K562 (cell line): ENCODE results near the gene ACSS2. TPM values are rescaled to one million over a fixed set of nuclear protein-coding genes. Genes with fewer than 3 reads are reported as not detected.

ENCODE experiments used
- ATAC-seq: fragments of 200-7000 bp; cut with Tn5 transposase; 3 replicates; pipeline ENCODE4 v1.9.1; 2020; ENCODE audit warnings: moderate library complexity
- BruUV-seq: library from RNA; stranded (reverse); fragments of 400-500 nt; replicated peaks from 2 replicates; lab custom pipeline; 2021; lab: Mats Ljungman, UMichigan
- CTCF ChIA-PET: fragments of 300-600 bp; formaldehyde crosslinking; extraction: SDS; loops from one replicate; lab custom pipeline; 2021; ENCODE audit warnings: low intra/inter-chr PET ratio; lab: Yijun Ruan, JAX
- POLR2A ChIA-PET: fragments of 300-600, 350-650 bp; sonication (Branson Sonifier 250); formaldehyde crosslinking; extraction: SDS; loops from one replicate; lab custom pipeline; 2021; ENCODE audit warnings: antibody characterized with exemption, inconsistent platforms; lab: Yijun Ruan, JAX
- DNase-seq, 4 experiments: peaks; one replicate each; pipeline versions ENCODE4 v3.0.0 to v3.0.0-alpha.2; 2011 to 2018; ENCODE audit warnings: low spot score in 3 of 4, mixed read lengths in 3 of 4; ENCODE audit errors: extremely low read depth in 1 of 4
- FAIRE-seq: peaks from 2 replicates; lab custom pipeline; 2011; peaks lifted over from hg19 to GRCh38; lab: Jason Lieb, UNC
- H2AFZ ChIP-seq: 2 replicates; pipeline ENCODE4 v1.6.0; 2011; ENCODE audit warnings: low read depth, low read length, control low read depth, inconsistent platforms
- H3K27ac ChIP-seq: fragments of 200-600 bp; 3 replicates; pipeline ENCODE4 v1.8.0; 2011; ENCODE audit warnings: low read depth, mild to moderate bottlenecking, control low read depth, inconsistent platforms, low read length, moderate library complexity, mixed read lengths; ENCODE audit errors: extremely low read depth
- H3K27me3 ChIP-seq, 2 experiments: fragments of 300-600 bp in 1 of 2; 2 replicates in 1 of 2; 3 replicates in 1 of 2; pipeline versions ENCODE4 v1.6.0 to v1.8.0; 2011; ENCODE audit warnings: inconsistent platforms in 2 of 2, low read length in 2 of 2, mild to moderate bottlenecking in 1 of 2, mixed read lengths in 1 of 2, moderate library complexity in 1 of 2; ENCODE audit not compliant: control insufficient read depth in 2 of 2, insufficient read depth in 2 of 2
- H3K36me3 ChIP-seq: fragments of 300-600 bp; 3 replicates; pipeline ENCODE4 v1.8.0; 2011; ENCODE audit warnings: mild to moderate bottlenecking, low read length, inconsistent platforms; ENCODE audit not compliant: control insufficient read depth, insufficient read depth
- H3K4me1 ChIP-seq, 2 experiments: fragments of 200-600 bp in 1 of 2; replicated peaks in 1 of 2; 2 replicates in 1 of 2; 3 replicates in 1 of 2; pipeline versions ENCODE4 v1.5.1 to v1.8.0; 2011; ENCODE audit warnings: inconsistent platforms in 2 of 2, low read length in 2 of 2, mild to moderate bottlenecking in 1 of 2, mixed read lengths in 1 of 2, moderate library complexity in 1 of 2; ENCODE audit not compliant: control insufficient read depth in 2 of 2, insufficient read depth in 2 of 2
- H3K4me2 ChIP-seq: 2 replicates; pipeline ENCODE4 v1.6.1; 2011; ENCODE audit warnings: low read length, control low read depth, inconsistent platforms, mixed read lengths; ENCODE audit not compliant: insufficient read depth
- H3K4me3 ChIP-seq: fragments of 200-600 bp; sonication (generic), shearing (Covaris generic); 2 replicates; pipeline ENCODE4 v1.5.1; 2016; ENCODE audit warnings: control low read depth, inconsistent platforms
- H3K79me2 ChIP-seq: fragments of 200-600 bp; 3 replicates; pipeline ENCODE4 v1.8.0; 2011; ENCODE audit warnings: low read length, inconsistent platforms; ENCODE audit not compliant: control insufficient read depth, insufficient read depth
- H3K9ac ChIP-seq, 2 experiments: 2 replicates each; pipeline versions ENCODE4 v1.6.0 to v1.6.1; 2011; ENCODE audit warnings: low read depth in 2 of 2, low read length in 2 of 2, control low read depth in 1 of 2, inconsistent platforms in 1 of 2, mild to moderate bottlenecking in 1 of 2, mixed read lengths in 1 of 2; ENCODE audit not compliant: insufficient read depth in 1 of 2
- H3K9me1 ChIP-seq: one replicate; pipeline ENCODE4 v1.6.0; 2011; ENCODE audit warnings: inconsistent platforms, mild to moderate bottlenecking, low read length, moderate library complexity; ENCODE audit not compliant: control insufficient read depth, insufficient read depth
- H3K9me3 ChIP-seq: replicated peaks from 2 replicates; pipeline ENCODE4 v1.5.1; 2011; ENCODE audit warnings: low read depth, low read length, inconsistent platforms; ENCODE audit not compliant: control insufficient read depth, insufficient read depth
- H4K20me1 ChIP-seq: replicated peaks from 2 replicates; pipeline ENCODE4 v1.6.1; 2011; ENCODE audit warnings: low read length, inconsistent platforms, mixed read lengths; ENCODE audit not compliant: control insufficient read depth, insufficient read depth
- ILK ChIP-seq: fragments of 450-650 bp; IDR thresholded peaks from 2 replicates; pipeline ENCODE4 v1.6.1; 2016; ENCODE audit warnings: missing genetic modification characterization, low read depth, mild to moderate bottlenecking, missing compliant biosample characterization, moderate library complexity, borderline replicate concordance
- MTA3 ChIP-seq: fragments of 450-650 bp; formaldehyde crosslinking; IDR thresholded peaks from 2 replicates; pipeline ENCODE4 v1.6.1; 2017; ENCODE audit warnings: mild to moderate bottlenecking, borderline replicate concordance
- SETDB1 ChIP-seq: IDR thresholded peaks from one replicate; pipeline ENCODE4 v1.6.1; 2012; ENCODE audit warnings: low read length, control low read depth, inconsistent platforms
- SMARCC2 ChIP-seq: fragments of 450-650 bp; IDR thresholded peaks from 2 replicates; pipeline ENCODE4 v1.6.1; 2017; ENCODE audit warnings: antibody characterized with exemption, moderate library complexity, mild to moderate bottlenecking, low read depth
- SREBF1 ChIP-seq: fragments of 150-350 bp; IDR thresholded peaks from 2 replicates; pipeline ENCODE4 v1.6.1; 2014; ENCODE audit warnings: antibody characterized with exemption, low read depth, low read length, borderline replicate concordance
- ZBTB2 ChIP-seq: fragments of 450-650 bp; IDR thresholded peaks from 2 replicates; pipeline ENCODE4 v1.6.1; 2016; ENCODE audit warnings: antibody characterized with exemption
- ZNF23 ChIP-seq: fragments of 250-450 bp; sonication (Bioruptor Pico); IDR thresholded peaks from 2 replicates; pipeline ENCODE4 v1.4.0; 2020; ENCODE audit warnings: mild to moderate bottlenecking
- WGBS: fragments of 100-300 bp; shearing (Covaris generic); methylation state at CpG from one replicate; pipeline ENCODE4 v1.1.6; 2016; ENCODE audit warnings: low coverage, mixed read lengths; ENCODE audit not compliant: insufficient coverage; ENCODE audit errors: missing lambda C conversion rate; 5-methylcytosine and 5-hydroxymethylcytosine counted together
- in situ Hi-C: fragments of 300-500 bp; cut with MboI; formaldehyde crosslinking; loops from 4 replicates; pipeline ENCODE4 v1.15.0; 2018; ENCODE audit warnings: inconsistent platforms, mixed read lengths
- intact Hi-C: fragments of 100-400 bp; cut with micrococcal nuclease; formaldehyde crosslinking; loops from 2 replicates; pipeline ENCODE4 v1.14.2; 2022
- polyA plus RNA-seq, 8 experiments: library from polyadenylated mRNA; depleted of rRNA in 4 of 8; stranded (reverse) in 5 of 8; unstranded in 3 of 8; fragments of >200 nt; fragmentation: Nextera tagmentation in 2 of 8; fragmentation: Illumina TruSeq in 1 of 8; extraction: Ambion mirVana in 2 of 8; extraction: Trizol in 1 of 8; gene quantifications; 2 replicates each; pipeline versions ENCODE4 v1.2.1 to v1.2.3, GENCODE V29; 2011 to 2014; ENCODE audit warnings: inconsistent platforms in 1 of 8, missing spikeins in 1 of 8
- total RNA-seq, 7 experiments: library from RNA; depleted of rRNA in 6 of 7; stranded (reverse); fragments of >200 nt in 6 of 7; fragmentation: Illumina TruSeq in 2 of 7; extraction: Trizol in 2 of 7; gene quantifications; 2 replicates each; pipeline versions ENCODE4 v1.2.1 to v1.2.3, GENCODE V29; 2011 to 2021; ENCODE audit warnings: low replicate concordance in 1 of 7

The ACSS2 gene
- total and polyA plus RNA-seq, 9 of the 15 experiments (the other 6 are each of a cell fraction or from before 2014, with no cell fraction given): 21.9 to 246 (median 66.2) TPM

- 80% methylated on average over 12 of the region's 12 CpGs for WGBS
- BruUV-seq: no TSS peak
- POLR2A ChIA-PET: interaction anchor here (0.7 to 1.5 kb wide), 2 partner anchors 10 to 11 kb away, joined by 4 read pairs; partner anchors contain the start of gene GGT7
- in situ Hi-C loops: no loop called here
- Histone ChIP-seq H3K4me1 (peaks cover 0 to 10% of the 10 kb centered on the region in 2 experiments; a peak in 1 of 5 replicates), H3K27ac (no peak overlapping the region), H4K20me1 (no peaks in the 10 kb centered on the region), H3K9ac (peak overlapping the region in 1 of 2 experiments; percentile 27; a peak in 1 of 4 replicates), H3K4me2 (no peak overlapping the region), H2AFZ (no peak overlapping the region), H3K36me3 (peaks cover 24% of the 10 kb centered on the region; the same call in 2 of the 3 replicates), H3K4me3 (no peak overlapping the region), H3K27me3 (no peaks in the 10 kb centered on the region), H3K79me2 (no peaks in the 10 kb centered on the region), H3K9me1 (no peaks in the 10 kb centered on the region), H3K9me3 (no peaks in the 10 kb centered on the region)
- DNase-seq (peak in 1 of 4 experiments; percentile 6), FAIRE-seq (no peak), ATAC-seq (no peak)
- intact Hi-C loops: no loop called here
- TF ChIP-seq ZNF23 (CRISPR knock-in tag) (no peak), SREBF1 (no peak), SETDB1 (no peak), SMARCC2 (no peak), ZBTB2 (no peak), MTA3 (no peak), ILK (tag) (no peak)
- CTCF ChIA-PET: no interaction called here
Measured at GRCh38 chr20:34862724-34863123, 13.7 kb upstream of the ACSS2 start.
